GM12801 (cell line): Measurements from ENCODE around the gene OPRD1.

Experiments
- CTCF ChIP-seq: IDR thresholded peaks from one replicate; pipeline ENCODE4 v1.5.1; 2011; ENCODE audit warnings: control low read depth; ENCODE audit not compliant: insufficient read length; ENCODE audit errors: extremely low read depth

Gene OPRD1

GRCh38 chr1:28899267-28899666, 87.3 kb downstream of the OPRD1 start:
- no peak for TF ChIP-seq CTCF

GRCh38 chr1:28900562-28900961, 88.6 kb downstream of the OPRD1 start:
- TF ChIP-seq CTCF = no peak

GRCh38 chr1:28902738-28903137, 90.8 kb downstream of the OPRD1 start:
- TF ChIP-seq CTCF = no peak

- no peak for TF ChIP-seq CTCF
Measured at GRCh38 chr1:28905921-28906666, 94.1 kb downstream of the OPRD1 start.

GRCh38 chr1:28909198-28909597, 97.2 kb downstream of the OPRD1 start:
- no peak for TF ChIP-seq CTCF

GRCh38 chr1:28910379-28911115, 98.6 kb downstream of the OPRD1 start:
- no peak for TF ChIP-seq CTCF

GRCh38 chr1:28913786-28914227, 101.8 kb downstream of the OPRD1 start:
- no peak for TF ChIP-seq CTCF
